OCI-LY3 (cell line): ENCODE measurements around the gene HEXB.

ENCODE experiments used
- H2AFZ ChIP-seq: fragments of 200-600, 300-600 bp; shearing (Covaris generic); 2 replicates; pipeline ENCODE4 v1.6.0; 2014; ENCODE audit warnings: antibody characterized with exemption, low read depth, low read length
- H3K27ac ChIP-seq: fragments of 200-600, 300-600 bp; sonication (generic); 2 replicates; pipeline ENCODE4 v1.5.1; 2014; ENCODE audit warnings: mild to moderate bottlenecking, low read length, moderate library complexity, mixed read lengths
- H3K27me3 ChIP-seq: fragments of 200-600, 300-600 bp; sonication (generic); 2 replicates; pipeline ENCODE4 v1.6.1; 2014; ENCODE audit warnings: low read depth, low read length, mixed read lengths
- H3K36me3 ChIP-seq: fragments of 200-600, 300-600 bp; sonication (generic); replicated peaks from 2 replicates; pipeline ENCODE3; 2014; ENCODE audit warnings: low read depth, low read length, mixed read lengths
- H3K4me1 ChIP-seq: fragments of 300-600, 200-600 bp; sonication (generic); 2 replicates; pipeline ENCODE4 v1.6.1; 2014; ENCODE audit warnings: low read length, mixed read lengths
- H3K4me2 ChIP-seq: fragments of 200-600, 300-600 bp; sonication (generic); 2 replicates; pipeline ENCODE4 v1.6.1; 2014; ENCODE audit warnings: low read length, mixed read lengths
- H3K4me3 ChIP-seq: fragments of 300-600, 200-600 bp; sonication (generic); 2 replicates; pipeline ENCODE4 v1.5.1; 2014; ENCODE audit warnings: antibody characterized with exemption, mild to moderate bottlenecking, low read length, moderate library complexity
- H3K79me2 ChIP-seq: fragments of 300-600, 200-600 bp; shearing (Covaris generic); 2 replicates; pipeline ENCODE4 v1.6.1; 2014; ENCODE audit warnings: mild to moderate bottlenecking, low read length, mixed read lengths
- H3K9ac ChIP-seq: fragments of 300-600, 200-600 bp; shearing (Covaris generic); 2 replicates; pipeline ENCODE4 v1.6.0; 2014; ENCODE audit warnings: mild to moderate bottlenecking, low read length, moderate library complexity
- H3K9me3 ChIP-seq: fragments of 200-600, 300-600 bp; shearing (Covaris generic); 2 replicates; pipeline ENCODE4 v1.6.1; 2014; ENCODE audit warnings: low read length, mixed read lengths; ENCODE audit not compliant: insufficient read depth
- H4K20me1 ChIP-seq: fragments of 200-600, 300-600 bp; sonication (generic); 2 replicates; pipeline ENCODE4 v1.6.1; 2016; ENCODE audit warnings: low read length, mixed read lengths; ENCODE audit not compliant: insufficient read depth
- EZH2phosphoT487 ChIP-seq: fragments of 200-600 bp; shearing (Covaris generic); IDR thresholded peaks from 2 replicates; pipeline ENCODE4 v1.6.1; 2018; ENCODE audit warnings: antibody characterized with exemption, mixed run types, low read depth
- TF ChIP-seq, protein P1 (sequence below): fragments of 200-600, 300-600 bp; sonication (generic); IDR thresholded peaks from 2 replicates; pipeline ENCODE4 v1.5.1; 2014; ENCODE audit warnings: antibody characterized with exemption, low read length, low read depth

The HEXB gene

DNA sequence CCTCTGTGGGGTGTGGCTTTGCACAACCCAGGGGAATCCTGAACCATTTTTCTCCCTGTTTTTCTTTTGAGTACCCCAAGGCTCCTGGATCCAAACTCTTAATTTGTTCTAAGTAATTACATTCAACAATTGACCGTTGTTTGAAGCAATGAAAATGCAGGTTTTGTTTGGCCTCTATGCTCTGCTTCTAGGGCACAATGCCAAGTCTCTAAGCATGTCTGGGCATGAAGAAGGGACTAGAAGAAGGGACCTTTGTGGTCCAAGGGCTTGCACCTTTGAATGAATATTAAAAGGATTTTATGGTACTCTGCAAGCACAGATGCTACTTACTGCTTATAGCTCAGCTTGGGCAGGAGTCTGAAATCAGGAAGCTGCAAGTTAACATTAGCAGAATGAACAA is 37.9 kb upstream of the HEXB start:
- Histone ChIP-seq H3K9ac (no peak overlapping the region), H2AFZ (no peak overlapping the region), H3K27me3 (peaks cover 20% of the 10 kb centered on the region), H3K36me3 (no peaks in the 10 kb centered on the region), H3K4me3 (no peak overlapping the region), H4K20me1 (no peaks in the 10 kb centered on the region), H3K4me1 (peaks cover 4% of the 10 kb centered on the region; the same call in 1 of the 2 replicates), H3K9me3 (no peaks in the 10 kb centered on the region), H3K27ac (no peak overlapping the region), H3K79me2 (no peaks in the 10 kb centered on the region), H3K4me2 (no peak overlapping the region)
- TF ChIP-seq EZH2phosphoT487: no peak
- TF ChIP-seq, protein P1, sequence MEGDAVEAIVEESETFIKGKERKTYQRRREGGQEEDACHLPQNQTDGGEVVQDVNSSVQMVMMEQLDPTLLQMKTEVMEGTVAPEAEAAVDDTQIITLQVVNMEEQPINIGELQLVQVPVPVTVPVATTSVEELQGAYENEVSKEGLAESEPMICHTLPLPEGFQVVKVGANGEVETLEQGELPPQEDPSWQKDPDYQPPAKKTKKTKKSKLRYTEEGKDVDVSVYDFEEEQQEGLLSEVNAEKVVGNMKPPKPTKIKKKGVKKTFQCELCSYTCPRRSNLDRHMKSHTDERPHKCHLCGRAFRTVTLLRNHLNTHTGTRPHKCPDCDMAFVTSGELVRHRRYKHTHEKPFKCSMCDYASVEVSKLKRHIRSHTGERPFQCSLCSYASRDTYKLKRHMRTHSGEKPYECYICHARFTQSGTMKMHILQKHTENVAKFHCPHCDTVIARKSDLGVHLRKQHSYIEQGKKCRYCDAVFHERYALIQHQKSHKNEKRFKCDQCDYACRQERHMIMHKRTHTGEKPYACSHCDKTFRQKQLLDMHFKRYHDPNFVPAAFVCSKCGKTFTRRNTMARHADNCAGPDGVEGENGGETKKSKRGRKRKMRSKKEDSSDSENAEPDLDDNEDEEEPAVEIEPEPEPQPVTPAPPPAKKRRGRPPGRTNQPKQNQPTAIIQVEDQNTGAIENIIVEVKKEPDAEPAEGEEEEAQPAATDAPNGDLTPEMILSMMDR: no peak

DNA sequence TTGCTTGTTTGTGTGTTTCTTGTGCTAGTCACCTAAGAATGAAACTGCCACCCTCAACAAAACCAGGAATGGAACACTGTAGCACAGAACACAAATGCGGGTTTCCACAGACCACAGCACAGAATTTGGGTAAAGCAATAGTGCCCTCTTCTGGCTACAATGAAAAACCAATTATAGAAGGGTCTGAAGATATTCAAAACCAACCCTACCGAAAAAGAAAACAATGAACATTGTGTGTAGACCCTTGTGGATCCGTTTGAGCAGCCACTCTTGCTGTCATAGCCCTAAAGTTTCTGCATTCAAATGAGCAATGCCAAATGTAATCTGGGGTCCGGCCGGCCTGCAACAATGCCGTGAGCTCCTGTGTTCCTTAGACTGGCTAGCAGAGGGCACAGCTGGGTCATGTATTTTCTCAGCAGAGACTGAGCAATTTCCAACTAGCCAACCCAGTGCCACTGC is 36.2 kb upstream of the HEXB start:
- Histone ChIP-seq H3K4me2 (peak overlapping the region; percentile 64), H2AFZ (0 out of 2 replicates have a peak overlapping the region, but pooled peaks have one; percentile 45)

DNA sequence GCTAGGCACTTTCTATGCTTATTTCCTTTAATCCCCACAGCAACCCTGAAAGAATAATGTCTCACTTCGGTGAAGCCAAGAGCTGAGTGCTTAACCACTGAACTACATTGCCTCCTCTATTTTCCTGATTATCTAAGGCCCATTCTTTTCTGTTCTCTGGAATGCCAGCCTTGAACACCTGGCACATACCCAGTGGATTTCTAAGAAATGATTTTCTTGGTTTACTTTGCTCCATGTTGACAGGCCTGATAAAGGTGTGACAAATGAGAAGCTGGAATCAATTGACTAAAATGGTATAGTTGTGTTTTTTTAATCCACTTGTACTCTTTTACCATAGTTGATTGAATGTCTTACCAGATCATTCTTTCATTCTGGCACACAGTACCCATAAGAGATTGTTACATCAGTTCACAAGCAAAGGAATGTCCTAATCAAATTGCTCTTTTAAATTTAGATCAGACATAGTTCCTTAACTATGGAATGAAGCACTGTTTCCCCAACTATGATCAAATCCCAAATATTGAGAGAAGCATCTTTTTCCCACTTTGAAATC is 35.5 kb upstream of the HEXB start:
- no peaks in the 10 kb centered on the region for H3K36me3 ChIP-seq
- no peak overlapping the region for H3K9ac ChIP-seq
- H3K9me3 ChIP-seq: no peaks in the 10 kb centered on the region
- H3K4me3 ChIP-seq: no peak overlapping the region
- H3K4me1 ChIP-seq: no peaks in the 10 kb centered on the region
- H2AFZ ChIP-seq: no peak overlapping the region
- H3K79me2 ChIP-seq: no peaks in the 10 kb centered on the region
- H4K20me1 ChIP-seq: no peaks in the 10 kb centered on the region
- peaks cover 17% of the 10 kb centered on the region for H3K27me3 ChIP-seq
- H3K27ac ChIP-seq: no peak overlapping the region
- no peak overlapping the region for H3K4me2 ChIP-seq
- TF ChIP-seq, protein P1: no peak
- no peak for TF ChIP-seq EZH2phosphoT487

More for the DNA sequence above, 36.2 kb upstream of the HEXB start:
- no peak overlapping the region for H3K9ac ChIP-seq
- H3K36me3 ChIP-seq: no peaks in the 10 kb centered on the region
- no peak overlapping the region for H3K27ac ChIP-seq
- H4K20me1 ChIP-seq: no peaks in the 10 kb centered on the region
- no peak for TF ChIP-seq EZH2phosphoT487
- TF ChIP-seq, protein P1: peak; percentile 67
- peaks cover 17% of the 10 kb centered on the region for H3K27me3 ChIP-seq
- no peaks in the 10 kb centered on the region for H3K79me2 ChIP-seq
- H3K9me3 ChIP-seq: no peaks in the 10 kb centered on the region
- no peaks in the 10 kb centered on the region for H3K4me1 ChIP-seq
- H3K4me3 ChIP-seq: 0 out of 2 replicates have a peak overlapping the region, but pooled peaks have one; percentile 19

DNA sequence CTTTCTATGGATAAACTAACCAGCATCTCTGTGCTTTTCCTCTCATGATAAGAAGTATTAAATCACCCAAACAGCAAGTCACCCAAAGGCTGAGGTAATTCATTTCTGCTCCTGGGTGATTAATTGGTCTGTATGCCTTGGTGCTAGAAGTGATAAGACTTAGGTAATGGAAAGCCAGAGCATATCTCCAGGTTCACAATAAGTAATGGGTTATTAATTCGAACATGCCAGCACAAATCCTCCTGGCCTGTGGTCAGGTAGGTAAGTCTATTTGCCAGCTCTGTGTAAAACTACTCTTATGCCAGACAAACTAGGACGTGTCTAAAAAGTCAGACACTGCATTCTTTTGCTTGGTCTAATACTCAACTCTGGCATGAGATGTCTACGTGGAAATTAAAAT is 33.3 kb upstream of the HEXB start:
- H4K20me1 ChIP-seq: no peaks in the 10 kb centered on the region
- H3K27me3 ChIP-seq: peaks cover 10% of the 10 kb centered on the region; the same call in 1 of the 2 replicates
- no peak overlapping the region for H3K9ac ChIP-seq
- no peak overlapping the region for H3K4me2 ChIP-seq
- TF ChIP-seq, protein P1: no peak
- TF ChIP-seq EZH2phosphoT487: no peak
- H3K79me2 ChIP-seq: no peaks in the 10 kb centered on the region
- no peaks in the 10 kb centered on the region for H3K4me1 ChIP-seq
- no peaks in the 10 kb centered on the region for H3K36me3 ChIP-seq
- no peak overlapping the region for H2AFZ ChIP-seq
- H3K27ac ChIP-seq: no peak overlapping the region
- H3K9me3 ChIP-seq: no peaks in the 10 kb centered on the region
- H3K4me3 ChIP-seq: no peak overlapping the region
